Prostate gland (tissue), 2 donors: ENCODE data around the gene POLDIP3. TPM values are rescaled to one million over a fixed set of nuclear protein-coding genes. Genes with fewer than 3 reads are reported as not detected.

Experiments
- DNase-seq: peaks from one replicate; pipeline ENCODE4 v3.0.0-alpha.2; 2019; ENCODE audit warnings: low spot score
- H3K27ac ChIP-seq, 2 donors: fragments of 200-600 bp; sonication (generic); 2 replicates each; pipeline ENCODE4 v1.5.1; 2017 to 2019
- H3K27me3 ChIP-seq: fragments of 200-600 bp; sonication (generic); replicated peaks from 2 replicates; pipeline ENCODE4 v1.5.1; 2019; ENCODE audit not compliant: insufficient read depth
- H3K36me3 ChIP-seq, 2 donors: fragments of 200-600 bp; sonication (generic); 1 replicate in 1 of 2; 2 replicates in 1 of 2; pipeline versions ENCODE4 v1.5.1 to v1.8.1; 2017 to 2019
- H3K4me1 ChIP-seq: fragments of 200-600 bp; sonication (generic); replicated peaks from 2 replicates; pipeline ENCODE4 v1.5.1; 2019
- H3K4me3 ChIP-seq, 2 donors: fragments of 200-600 bp; sonication (generic); 2 replicates each; pipeline ENCODE4 v1.5.1; 2017 to 2019
- H3K9me3 ChIP-seq: fragments of 200-600 bp; sonication (generic); 2 replicates; pipeline ENCODE4 v1.5.1; 2017
- CTCF ChIP-seq, 4 experiments: fragments of 200-600 bp in 2 of 4; fragments of 450-650 bp in 2 of 4; sonication (generic) in 2 of 4; IDR thresholded peaks; 1 replicate in 3 of 4; 2 replicates in 1 of 4; pipeline ENCODE4 v1.5.1; 2016 to 2019; ENCODE audit warnings: antibody characterized with exemption in 4 of 4, mild to moderate bottlenecking in 2 of 4, moderate library complexity in 2 of 4
- POLR2A ChIP-seq: fragments of 450-650 bp; IDR thresholded peaks from one replicate; pipeline ENCODE4 v1.6.1; 2016; ENCODE audit warnings: antibody characterized with exemption, mild to moderate bottlenecking
- POLR2AphosphoS5 ChIP-seq: sonication (generic); formaldehyde crosslinking; IDR thresholded peaks from one replicate; pipeline ENCODE4 v1.6.1; 2017; ENCODE audit warnings: antibody characterized with exemption
- WGBS: methylation state at CpG from one replicate; pipeline ENCODE4 v1.1.5; 2018; 5-methylcytosine and 5-hydroxymethylcytosine counted together
- intact Hi-C: fragments of 100-400 bp; cut with DNase I; formaldehyde crosslinking; loops from one replicate; pipeline ENCODE4 v1.14.2; 2022
- total RNA-seq, 2 donors: library from RNA; depleted of rRNA; stranded (reverse); fragments of >200 nt; gene quantifications; one replicate each; pipeline ENCODE4 v1.1.0, GENCODE V29; 2016

Gene POLDIP3
- total RNA-seq, 2 donors from 2014 or later: 46.4 to 62.6 TPM

GRCh38 chr22:42648368-42649245 lies 33.9 kb upstream of the POLDIP3 start:
- TF ChIP-seq POLR2A (peak; percentile 77), CTCF (IDR thresholded peaks at IDR 0.05) (no peak)
- H3K36me3 ChIP-seq: no peaks in the 10 kb centered on the region
- peak; percentile 46 for DNase-seq
- peak overlapping the region; percentile 96 to 97 for H3K27ac ChIP-seq
- no peaks in the 10 kb centered on the region for H3K9me3 ChIP-seq
- 2% methylated on average over 48 of the region's 49 CpGs for WGBS
- H3K4me3 ChIP-seq: peak overlapping the region; percentile 92
- H3K4me1 ChIP-seq: peaks cover 45% of the 10 kb centered on the region
- intact Hi-C loops: no loop called here
- H3K27me3 ChIP-seq: no peaks in the 10 kb centered on the region

GRCh38 chr22:42648017-42648367 lies 33.3 kb upstream of the POLDIP3 start:
- Histone ChIP-seq H3K9me3 (no peaks in the 10 kb centered on the region), H3K27ac (peak overlapping the region; percentile 96 to 97), H3K4me3 (peak overlapping the region; percentile 92), H3K4me1 (peaks cover 45% of the 10 kb centered on the region), H3K36me3 (no peaks in the 10 kb centered on the region), H3K27me3 (no peaks in the 10 kb centered on the region)
- DNase-seq: no peak
- TF ChIP-seq CTCF (IDR thresholded peaks at IDR 0.05) (no peak), POLR2AphosphoS5 (no peak), POLR2A (no peak)
- 51% methylated on average over 4 of the region's 4 CpGs for WGBS
- intact Hi-C loops: no loop called here

GRCh38 chr22:42646569-42647525 lies 32.2 kb upstream of the POLDIP3 start:
- intact Hi-C loops: no loop called here
- Histone ChIP-seq H3K27me3 (no peaks in the 10 kb centered on the region), H3K27ac (peak overlapping the region; percentile 96 to 97), H3K4me1 (peaks cover 45% of the 10 kb centered on the region), H3K9me3 (no peaks in the 10 kb centered on the region), H3K36me3 (no peaks in the 10 kb centered on the region), H3K4me3 (peak overlapping the region; percentile 2 to 32)
- TF ChIP-seq CTCF (IDR thresholded peaks at IDR 0.05): no peak
- peak; percentile 36 for TF ChIP-seq POLR2A
- peak; percentile 83 for TF ChIP-seq POLR2AphosphoS5
- WGBS: 15% methylated on average over 16 of the region's 16 CpGs
- peak; percentile 88 for DNase-seq

GRCh38 chr22:42645938-42646568 lies 31.4 kb upstream of the POLDIP3 start:
- H3K4me1 ChIP-seq: peaks cover 45% of the 10 kb centered on the region
- 28% methylated on average over 13 of the region's 13 CpGs for WGBS
- intact Hi-C loops: no loop called here

More at GRCh38 chr22:42645938-42646568, 31.4 kb upstream of the POLDIP3 start:
- peak; percentile 57 for DNase-seq
- TF ChIP-seq POLR2A: peak; percentile 9
- no peak for TF ChIP-seq POLR2AphosphoS5
- no peak for TF ChIP-seq CTCF (IDR thresholded peaks at IDR 0.05)
- H3K9me3 ChIP-seq: no peaks in the 10 kb centered on the region
- H3K36me3 ChIP-seq: no peaks in the 10 kb centered on the region
- peak overlapping the region; percentile 2 to 32 for H3K4me3 ChIP-seq
- H3K27ac ChIP-seq: peak overlapping the region; percentile 96 to 97
- H3K27me3 ChIP-seq: no peaks in the 10 kb centered on the region
